Heart left ventricle (tissue), 16 donors: ENCODE data around the gene RHOBTB1. TPM values are rescaled to one million over a fixed set of nuclear protein-coding genes. Genes with fewer than 3 reads are reported as not detected.

Source experiments
- ATAC-seq, 4 donors: fragments of 200-7000 bp; cut with Tn5 transposase; one replicate each; pipeline ENCODE4 v1.9.1; 2020 to 2022; ENCODE audit warnings: moderate library complexity in 4 of 4, mild to moderate bottlenecking in 3 of 4, moderate number of reproducible peaks in 1 of 4
- DNase-seq, 5 donors: peaks; one replicate each; pipeline ENCODE4 v3.0.0-alpha.2; 2020
- H3K27ac ChIP-seq, 12 donors: fragments of 200-600 bp; sonication (generic) in 4 of 12; one replicate each; pipeline versions ENCODE4 v1.5.0 to v1.8.0; 2016 to 2022; ENCODE audit warnings: mild to moderate bottlenecking in 2 of 12
- H3K27me3 ChIP-seq, 9 donors: fragments of 200-600 bp; sonication (generic) in 2 of 9; one replicate each; pipeline versions ENCODE4 v1.5.1 to v1.8.0; 2016 to 2022; ENCODE audit warnings: mild to moderate bottlenecking in 3 of 9
- H3K36me3 ChIP-seq, 9 donors: fragments of 200-600 bp; sonication (generic) in 2 of 9; one replicate each; pipeline versions ENCODE4 v1.5.0 to v1.8.0; 2018 to 2022; ENCODE audit warnings: mild to moderate bottlenecking in 2 of 9
- H3K4me1 ChIP-seq, 12 donors: fragments of 200-600 bp; sonication (generic) in 4 of 12; one replicate each; pipeline versions ENCODE4 v1.5.0 to v1.8.0; 2016 to 2022; ENCODE audit warnings: mild to moderate bottlenecking in 3 of 12
- H3K4me3 ChIP-seq, 12 donors: fragments of 200-600 bp; sonication (generic) in 4 of 12; one replicate each; pipeline versions ENCODE4 v1.5.0 to v1.8.0; 2017 to 2022; ENCODE audit warnings: mild to moderate bottlenecking in 9 of 12, moderate library complexity in 4 of 12
- H3K9me3 ChIP-seq, 12 donors: fragments of 200-600 bp; sonication (generic) in 4 of 12; one replicate each; pipeline versions ENCODE4 v1.5.0 to v1.8.0; 2016 to 2022; ENCODE audit warnings: mild to moderate bottlenecking in 1 of 12
- CTCF ChIP-seq, 12 donors: fragments of 200-600 bp; sonication (generic) in 4 of 12; IDR thresholded peaks; one replicate each; pipeline versions ENCODE4 v1.5.0 to v1.8.0; 2018 to 2022; ENCODE audit warnings: antibody characterized with exemption in 12 of 12, mild to moderate bottlenecking in 5 of 12
- POLR2A ChIP-seq, 2 donors: fragments of 450-650 bp; IDR thresholded peaks; one replicate each; pipeline ENCODE4 v1.6.1; 2017; ENCODE audit warnings: antibody characterized with exemption in 2 of 2, mild to moderate bottlenecking in 2 of 2, moderate library complexity in 2 of 2
- WGBS, 4 donors: extraction: QIAGEN DNeasy Blood & Tissue Kit in 2 of 4; methylation state at CpG; one replicate each; pipeline versions ENCODE4 v1.1.5 to v1.1.7; 2013 to 2018; 5-methylcytosine and 5-hydroxymethylcytosine counted together
- intact Hi-C, 10 donors: fragments of 100-400 bp; cut with DNase I; formaldehyde crosslinking; loops; one replicate each; pipeline versions ENCODE4 v1.11.1 to v1.14.2; 2022
- polyA plus RNA-seq, 2 donors: library from polyadenylated mRNA; stranded (reverse); fragments of 200-250 nt; gene quantifications; one replicate each; pipeline ENCODE4 v1.2.3, GENCODE V29; 2013
- total RNA-seq, 9 donors: library from RNA; depleted of rRNA in 2 of 9; stranded (reverse); fragments of >200 nt in 2 of 9; fragmentation: NEBNext Ultra II Directional in 3 of 9; extraction: Animal tissue kit (Norgen Biotek cat#: 25700) in 3 of 9; gene quantifications; one replicate each; pipeline versions ENCODE4 v1.1.0 to v1.2.4, GENCODE V29; 2016 to 2023
- donor health status: ischemic (EF 13 %, LVEDD 7.1; RV severe dilation, severe dysfunction).
- donor health status: healthy with polysubstance abuse.
- donor health status: DM: no; HTN: yes; CAD: no.
- donor health status: DM: no; HTN: no; CAD: no.
- donor health status: ischemic (EF 25% LVEDD 6.9; RV normal size, moderate dysfunction).
- donor health status: ischemic (EF 25% LVEDD 5.7; RV mildly dilated, moderate dysfunction).
- donor health status: healthy.
- donor health status: DM: yes; HTN: yes; CAD: no.
- donor health status: ischemic (EF 35%, LVEDD 5.7; RV mildly dilated, moderate dysfunction).
- donor health status: nonischemic (EF 11% LVEDD 7.7; RV severe dilation, severe dysfunction).
- donor health status: DM: yes; HTN: yes; CAD: no.
- donor health status: PGD.
- donor health status: ischemic (EF 29% LVEDD 5.4; RV normal size, mild dysfunction).
- donor health status: nonischemic (EF 23%, LVEDD 6.1; RV moderate dilation, normal function).

Gene RHOBTB1
- total and polyA plus RNA-seq, 11 donors = 6.4 to 41.3 (median 14.9) TPM

GRCh38 chr10:60919551-60919950, 24.4 kb downstream of the RHOBTB1 start:
- WGBS, 4 donors = 95 to 100% (median 96%) methylated on average over 2 of the region's 2 CpGs
- intact Hi-C loops = no loop called here
- no peak for ATAC-seq

GRCh38 chr10:60917331-60918280, 26.4 kb downstream of the RHOBTB1 start:
- H3K27ac ChIP-seq = no peak overlapping the region
- H3K27me3 ChIP-seq = no peaks in the 10 kb centered on the region
- intact Hi-C loops = no loop called here
- no peak overlapping the region for H3K4me3 ChIP-seq
- 95 to 99% (median 96%) methylated on average over 4 of the region's 4 CpGs for WGBS, 4 donors
- ATAC-seq (no peak), DNase-seq (no peak)
- no peaks in the 10 kb centered on the region for H3K9me3 ChIP-seq
- no peaks in the 10 kb centered on the region for H3K36me3 ChIP-seq
- TF ChIP-seq POLR2A (IDR thresholded peaks at IDR 0.05) (no peak), CTCF (IDR thresholded peaks at IDR 0.05) (no peak)
- peaks cover 0 to 44% (median 17%) of the 10 kb centered on the region in 12 donors for H3K4me1 ChIP-seq

More at GRCh38 chr10:60919551-60919950, 24.4 kb downstream of the RHOBTB1 start:
- peaks cover 0 to 28% (median 11%) of the 10 kb centered on the region in 12 donors for H3K4me1 ChIP-seq
- H3K9me3 ChIP-seq = no peaks in the 10 kb centered on the region
- H3K27me3 ChIP-seq = no peaks in the 10 kb centered on the region
- H3K4me3 ChIP-seq = no peak overlapping the region
- no peak for TF ChIP-seq CTCF (IDR thresholded peaks at IDR 0.05)
- TF ChIP-seq POLR2A (IDR thresholded peaks at IDR 0.05) = no peak
- no peak for DNase-seq
- no peak overlapping the region for H3K27ac ChIP-seq
- no peaks in the 10 kb centered on the region for H3K36me3 ChIP-seq

- peak in 2 of 12 donors; percentile 8 to 16 for TF ChIP-seq CTCF (IDR thresholded peaks at IDR 0.05)
- no peak for TF ChIP-seq POLR2A (IDR thresholded peaks at IDR 0.05)
- Histone ChIP-seq H3K36me3 (peaks cover 0 to 4% (median 0%) of the 10 kb centered on the region in 9 donors), H3K4me3 (no peak overlapping the region), H3K27me3 (no peaks in the 10 kb centered on the region), H3K27ac (peak overlapping the region in 2 of 12 donors; percentile 67 to 76), H3K9me3 (no peaks in the 10 kb centered on the region), H3K4me1 (peaks cover under 1 to 55% (median 16%) of the 10 kb centered on the region in 12 donors)
- 60 to 73% (median 69%) methylated on average over 4 of the region's 4 CpGs for WGBS, 4 donors
- intact Hi-C loops = no loop called here
- ATAC-seq (no peak), DNase-seq (no peak)
Observed at GRCh38 chr10:60916025-60916424, 28.0 kb downstream of the RHOBTB1 start.

GRCh38 chr10:60914690-60915141, 29.3 kb downstream of the RHOBTB1 start:
- peak overlapping the region; percentile 12 to 76 (median 62) for H3K27ac ChIP-seq
- DNase-seq = peak in 2 of 5 donors; percentile 34 to 43

More at GRCh38 chr10:60914690-60915141, 29.3 kb downstream of the RHOBTB1 start:
- peak; percentile 40 to 74 (median 62) for ATAC-seq
- 3 to 54% (median 30%) methylated on average over 1 of the region's 1 CpG for WGBS, 4 donors
- H3K9me3 ChIP-seq = no peaks in the 10 kb centered on the region
- intact Hi-C loops = no loop called here
- H3K27me3 ChIP-seq = no peaks in the 10 kb centered on the region
- no peak overlapping the region for H3K4me3 ChIP-seq
- TF ChIP-seq POLR2A (IDR thresholded peaks at IDR 0.05) (no peak), CTCF (IDR thresholded peaks at IDR 0.05) (no peak)
- H3K4me1 ChIP-seq = peaks cover 3 to 60% (median 29%) of the 10 kb centered on the region in 12 donors
- H3K36me3 ChIP-seq = peaks cover 0 to 14% (median 0%) of the 10 kb centered on the region in 9 donors
